WI38 (cell line): Measurements from ENCODE around the gene CFAP53.
A peak's percentile ranks its signal among the peaks of the same experiment; 100 is the strongest.

Source experiments
- H3K4me3 ChIP-seq: 2 replicates; pipeline ENCODE4 v1.5.1; 2011; ENCODE audit warnings: low read depth, mild to moderate bottlenecking, control low read depth, low read length
- TF ChIP-seq, protein P1 (sequence below): IDR thresholded peaks from 2 replicates; pipeline ENCODE4 v1.5.1; 2012; ENCODE audit warnings: low read depth, mild to moderate bottlenecking, control low read depth, low read length

The CFAP53 gene

DNA sequence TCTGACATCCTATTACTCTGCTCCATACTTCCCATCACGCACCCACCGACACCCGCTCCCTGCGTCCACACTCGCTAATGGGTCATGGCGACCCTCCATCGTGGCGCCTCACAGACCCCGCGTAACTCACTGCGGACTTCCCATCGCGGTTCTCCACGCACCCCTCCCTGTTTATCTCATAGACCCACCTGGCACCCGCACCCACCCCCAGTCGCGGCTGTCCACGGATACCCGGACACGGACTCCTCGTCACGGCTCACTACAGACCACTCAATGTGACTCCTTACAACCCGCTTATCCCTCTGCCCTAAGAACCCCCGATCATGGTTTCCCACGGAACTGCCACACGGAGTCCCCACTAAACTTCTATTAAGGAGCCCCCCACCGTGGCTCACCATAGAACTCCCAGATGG lies 20.7 kb upstream of the CFAP53 start:
- peak overlapping the region; percentile 78 for H3K4me3 ChIP-seq
- TF ChIP-seq, protein P1, sequence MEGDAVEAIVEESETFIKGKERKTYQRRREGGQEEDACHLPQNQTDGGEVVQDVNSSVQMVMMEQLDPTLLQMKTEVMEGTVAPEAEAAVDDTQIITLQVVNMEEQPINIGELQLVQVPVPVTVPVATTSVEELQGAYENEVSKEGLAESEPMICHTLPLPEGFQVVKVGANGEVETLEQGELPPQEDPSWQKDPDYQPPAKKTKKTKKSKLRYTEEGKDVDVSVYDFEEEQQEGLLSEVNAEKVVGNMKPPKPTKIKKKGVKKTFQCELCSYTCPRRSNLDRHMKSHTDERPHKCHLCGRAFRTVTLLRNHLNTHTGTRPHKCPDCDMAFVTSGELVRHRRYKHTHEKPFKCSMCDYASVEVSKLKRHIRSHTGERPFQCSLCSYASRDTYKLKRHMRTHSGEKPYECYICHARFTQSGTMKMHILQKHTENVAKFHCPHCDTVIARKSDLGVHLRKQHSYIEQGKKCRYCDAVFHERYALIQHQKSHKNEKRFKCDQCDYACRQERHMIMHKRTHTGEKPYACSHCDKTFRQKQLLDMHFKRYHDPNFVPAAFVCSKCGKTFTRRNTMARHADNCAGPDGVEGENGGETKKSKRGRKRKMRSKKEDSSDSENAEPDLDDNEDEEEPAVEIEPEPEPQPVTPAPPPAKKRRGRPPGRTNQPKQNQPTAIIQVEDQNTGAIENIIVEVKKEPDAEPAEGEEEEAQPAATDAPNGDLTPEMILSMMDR = no peak

DNA sequence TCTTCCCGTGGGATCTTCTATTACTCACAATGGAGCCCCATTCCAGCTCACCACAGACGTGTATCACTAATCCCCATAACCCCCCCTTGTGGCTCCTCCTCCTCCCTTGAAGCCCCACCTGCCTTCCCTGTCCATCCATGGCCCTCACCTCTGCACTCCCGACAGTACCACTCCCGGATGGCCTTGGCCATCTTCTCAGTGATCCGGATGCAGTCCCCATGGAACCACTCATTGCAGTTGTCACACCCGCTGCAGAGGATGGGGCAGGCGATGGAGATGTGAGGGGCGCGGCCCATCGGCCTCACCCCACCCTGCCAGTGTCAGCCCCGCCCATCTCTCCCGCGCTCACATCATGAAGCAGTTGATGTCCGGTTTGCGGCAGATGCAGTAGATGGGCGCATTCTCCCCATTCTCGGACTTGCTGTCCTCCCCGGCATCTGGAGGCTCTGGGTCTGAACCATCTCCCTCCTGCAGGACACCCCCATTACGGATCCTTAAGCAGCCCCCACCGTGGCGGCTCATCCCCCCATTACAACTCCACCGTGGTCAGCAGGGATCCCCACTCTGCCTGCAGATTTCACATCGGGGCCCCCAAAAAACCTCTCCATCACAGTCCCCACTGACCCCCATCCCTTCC lies 20.2 kb upstream of the CFAP53 start:
- TF ChIP-seq, protein P1 = no peak
- H3K4me3 ChIP-seq = peak overlapping the region; percentile 78

DNA sequence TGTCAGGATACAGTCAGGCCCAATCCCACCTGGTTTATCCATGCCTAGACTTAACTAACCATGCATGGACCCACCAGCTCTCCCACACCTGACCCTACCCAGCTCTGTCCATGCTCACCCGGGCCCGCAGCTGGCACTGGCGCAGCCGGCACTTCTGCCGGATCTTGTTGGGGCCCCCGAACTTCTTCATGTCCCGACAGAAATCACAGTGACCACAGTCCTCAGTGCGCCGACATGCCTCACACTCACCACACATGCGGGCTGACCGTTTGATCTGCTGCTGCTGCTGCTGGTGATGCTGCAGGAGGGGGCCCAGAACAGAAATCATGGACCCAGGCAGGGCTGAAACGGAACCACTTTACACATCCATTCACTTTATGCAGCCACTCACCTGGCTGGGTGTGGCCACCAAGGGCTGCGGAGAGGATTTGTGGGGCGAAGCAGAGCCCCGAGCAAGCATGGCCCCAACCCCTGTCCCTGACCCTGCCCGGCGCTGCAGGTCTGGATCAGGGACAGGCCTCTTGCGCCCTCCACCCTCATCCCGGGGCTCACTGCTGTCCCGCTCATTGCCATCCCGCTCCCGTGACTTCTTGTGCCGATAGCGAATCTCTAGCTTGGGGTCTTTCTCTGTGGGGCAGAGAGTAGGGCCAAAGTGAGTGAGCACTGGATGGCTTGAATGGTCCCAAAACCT lies 19.5 kb upstream of the CFAP53 start:
- no peak overlapping the region; the same call in 1 of the 2 replicates for H3K4me3 ChIP-seq
- TF ChIP-seq, protein P1 = no peak

DNA sequence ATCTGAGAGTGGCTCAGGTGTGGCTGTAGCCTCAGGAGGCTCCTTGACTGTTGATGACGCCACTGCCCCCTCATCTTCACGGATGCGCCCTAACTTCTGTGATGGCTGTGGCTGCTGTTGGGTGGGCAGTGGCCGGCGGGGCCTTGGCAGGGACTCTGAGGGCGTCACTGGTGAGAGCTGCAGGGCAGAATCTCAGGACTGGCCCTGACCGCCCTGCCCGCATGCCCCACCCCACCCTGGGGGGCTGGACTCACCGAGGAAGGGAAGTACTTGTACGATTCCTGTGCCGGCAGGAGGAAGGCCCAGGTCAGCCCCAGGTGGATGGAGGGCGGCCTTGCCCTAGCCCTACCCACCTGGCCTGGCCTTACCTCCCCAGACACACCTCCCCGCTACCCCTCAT lies 18.8 kb upstream of the CFAP53 start:
- H3K4me3 ChIP-seq = no peak overlapping the region

DNA sequence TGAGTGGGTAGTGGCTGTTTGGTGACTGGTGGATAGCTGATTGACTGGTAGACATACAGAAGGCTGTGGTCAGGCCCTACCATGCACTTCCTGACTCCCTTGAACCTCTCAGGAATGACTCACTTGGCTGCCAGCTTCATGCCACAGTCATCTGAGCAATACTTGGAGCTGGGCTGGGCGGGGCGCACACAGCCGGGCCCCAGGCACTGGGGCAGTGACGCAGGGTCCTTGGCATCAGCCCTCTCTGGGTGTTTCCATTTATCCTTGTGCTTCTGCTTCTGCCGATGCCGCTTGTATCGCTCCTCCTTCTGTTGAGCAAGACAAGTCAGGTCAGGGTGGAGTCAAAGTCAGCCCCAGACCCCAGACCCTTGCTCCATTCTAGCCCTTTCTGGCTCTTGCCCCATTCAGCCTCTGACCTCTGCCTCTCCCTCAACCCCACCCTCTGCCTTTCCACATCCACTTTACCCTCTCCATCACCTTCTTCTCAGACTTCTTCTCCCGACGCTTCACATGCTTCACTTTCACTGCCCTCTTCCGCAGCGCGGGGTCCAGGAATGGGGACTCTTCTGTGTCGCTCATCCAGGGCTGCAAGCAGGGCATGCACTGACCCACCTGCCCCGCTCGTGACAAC lies 18.1 kb upstream of the CFAP53 start:
- no peak overlapping the region for H3K4me3 ChIP-seq
- TF ChIP-seq, protein P1 = no peak

More for the DNA sequence above, 18.8 kb upstream of the CFAP53 start:
- TF ChIP-seq, protein P1 = no peak

DNA sequence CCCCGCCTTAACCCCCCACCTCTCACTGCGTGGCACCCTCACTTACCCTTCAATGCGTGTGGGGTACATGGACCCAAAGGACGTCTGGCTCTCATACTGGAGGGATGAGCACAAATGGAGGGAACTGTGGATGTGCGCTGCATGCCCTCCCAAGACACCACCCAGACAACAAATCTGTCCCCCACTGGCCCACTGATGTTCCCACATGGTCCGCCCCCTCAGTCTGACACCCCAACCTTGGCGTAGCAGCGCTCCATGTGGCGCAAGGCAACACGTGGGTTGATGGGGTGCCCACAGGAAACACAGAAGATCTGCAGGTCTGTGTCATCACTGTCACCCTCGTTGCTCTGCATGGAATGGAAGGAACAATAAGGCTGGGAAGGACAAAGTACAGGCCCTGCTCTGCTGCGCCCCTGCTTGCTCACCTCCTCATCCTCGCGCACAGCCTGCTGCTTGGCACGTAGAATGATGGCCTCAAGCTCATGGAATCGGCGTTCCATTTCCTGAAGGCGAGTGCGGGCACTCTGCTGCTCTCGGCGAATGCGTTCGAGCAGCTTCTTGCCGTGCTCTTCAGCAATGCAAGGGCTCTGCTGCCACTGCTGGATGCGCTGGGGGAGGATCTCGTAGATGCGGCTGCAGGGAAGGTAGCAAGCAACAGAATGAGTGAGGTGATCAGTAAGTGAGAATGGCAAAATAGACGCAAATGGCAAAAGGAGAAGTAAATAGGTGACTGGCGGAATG lies 17.3 kb upstream of the CFAP53 start:
- TF ChIP-seq, protein P1 = no peak

More for the DNA sequence above, 17.3 kb upstream of the CFAP53 start:
- H3K4me3 ChIP-seq = no peak overlapping the region
